HG02798 (cell line): ENCODE data around the gene RIMS4.

Experiments
- ATAC-seq: cut with Tn5 transposase; IDR thresholded peaks from one replicate; pipeline ENCODE4 v1.9.1; 2021; ENCODE audit warnings: mild to moderate bottlenecking; ENCODE audit not compliant: unreplicated experiment, poor library complexity

RIMS4 gene

GRCh38 chr20:44724423-44725091 lies 85.8 kb downstream of the RIMS4 start:
- ATAC-seq = no peak

GRCh38 chr20:44723798-44724362 lies 86.5 kb downstream of the RIMS4 start:
- ATAC-seq = no peak

- no peak for ATAC-seq
Observed at GRCh38 chr20:44723391-44723790, 87.0 kb downstream of the RIMS4 start.

- no peak for ATAC-seq
Observed at GRCh38 chr20:44722990-44723389, 87.4 kb downstream of the RIMS4 start.

- no peak for ATAC-seq
Observed at GRCh38 chr20:44721785-44722054, 88.6 kb downstream of the RIMS4 start.

GRCh38 chr20:44720997-44721784 lies 89.2 kb downstream of the RIMS4 start:
- no peak for ATAC-seq

- no peak for ATAC-seq
Observed at GRCh38 chr20:44720621-44720996, 89.7 kb downstream of the RIMS4 start.

- ATAC-seq = no peak
Observed at GRCh38 chr20:44719841-44720240, 90.5 kb downstream of the RIMS4 start.

- ATAC-seq = no peak
Observed at GRCh38 chr20:44717986-44718385, 92.4 kb downstream of the RIMS4 start.

GRCh38 chr20:44716309-44717106 lies 93.8 kb downstream of the RIMS4 start:
- no peak for ATAC-seq

GRCh38 chr20:44715499-44716308 lies 94.6 kb downstream of the RIMS4 start:
- ATAC-seq = no peak

- ATAC-seq = no peak
Observed at GRCh38 chr20:44714701-44715498, 95.4 kb downstream of the RIMS4 start, which contains the start of gene CCN5. TSS of gene CCN5 (plus strand) at chr20:44715369. CDS start at chr20:44715391, 22 bp downstream.

- no peak for ATAC-seq
Observed at GRCh38 chr20:44714102-44714700, 96.1 kb downstream of the RIMS4 start.

- no peak for ATAC-seq
Observed at GRCh38 chr20:44711237-44711636, 99.1 kb downstream of the RIMS4 start.

GRCh38 chr20:44709797-44710196 lies 100.5 kb downstream of the RIMS4 start:
- no peak for ATAC-seq

- ATAC-seq = no peak
Observed at GRCh38 chr20:44709380-44709779, 101.0 kb downstream of the RIMS4 start.

GRCh38 chr20:44707018-44707579 lies 103.2 kb downstream of the RIMS4 start:
- ATAC-seq = no peak

GRCh38 chr20:44706301-44707017 lies 103.9 kb downstream of the RIMS4 start:
- no peak for ATAC-seq
